CD4-positive, CD25-positive, alpha-beta regulatory T cell (primary cell): ENCODE data around the gene BFSP1. TPM values are rescaled to one million over a fixed set of nuclear protein-coding genes. Genes with fewer than 3 reads are reported as not detected.

Source experiments
- ATAC-seq, 2 donors: fragments of 150-1000 bp; cut with Tn5 transposase; one replicate each; pipeline ENCODE4 v1.10.0; 2021; ENCODE audit warnings: low read depth in 2 of 2, moderate number of reproducible peaks in 2 of 2, moderate library complexity in 1 of 2
- DNase-seq, 3 donors: peaks; one replicate each; pipeline versions ENCODE4 v3.0.0 to v3.0.0-alpha.2; 2012 to 2022; ENCODE audit warnings: mixed read lengths in 1 of 3
- H3K27ac ChIP-seq: one replicate; pipeline ENCODE4 v1.7.0; 2013; ENCODE audit warnings: mild to moderate bottlenecking, low read length; ENCODE audit not compliant: insufficient read depth, poor library complexity, severe bottlenecking
- H3K27me3 ChIP-seq: one replicate; pipeline ENCODE4 v1.7.0; 2013; ENCODE audit warnings: low read length; ENCODE audit not compliant: control insufficient read depth, insufficient read depth
- H3K36me3 ChIP-seq: one replicate; pipeline ENCODE4 v1.7.0; 2013; ENCODE audit warnings: mild to moderate bottlenecking, low read length, moderate library complexity; ENCODE audit not compliant: control insufficient read depth, insufficient read depth
- H3K4me1 ChIP-seq: 2 replicates; pipeline ENCODE4 v1.7.0; 2013; ENCODE audit warnings: mild to moderate bottlenecking, low read length; ENCODE audit not compliant: insufficient read depth, control insufficient read depth, poor library complexity, severe bottlenecking
- H3K4me3 ChIP-seq: one replicate; pipeline ENCODE4 v1.7.0; 2013; ENCODE audit warnings: low read depth, mild to moderate bottlenecking, low read length, moderate library complexity
- H3K9me3 ChIP-seq, 2 experiments: 1 replicate in 1 of 2; 2 replicates in 1 of 2; pipeline ENCODE4 v1.7.0; 2013; ENCODE audit warnings: low read length in 2 of 2, mild to moderate bottlenecking in 1 of 2, moderate library complexity in 1 of 2; ENCODE audit not compliant: control insufficient read depth in 2 of 2
- H3K27ac Mint-ChIP-seq, 3 donors: one replicate each; pipeline ENCODE4 v1.8.0; 2020 to 2022; ENCODE audit warnings: mild to moderate bottlenecking in 3 of 3, mixed read lengths in 3 of 3, moderate library complexity in 2 of 3
- H3K27me3 Mint-ChIP-seq: one replicate; pipeline ENCODE4 v1.8.0; 2022; ENCODE audit warnings: mild to moderate bottlenecking, mixed read lengths
- H3K36me3 Mint-ChIP-seq: one replicate; pipeline ENCODE4 v1.8.0; 2020; ENCODE audit warnings: mixed read lengths
- H3K4me1 Mint-ChIP-seq, 4 donors: one replicate each; pipeline ENCODE4 v1.8.0; 2020 to 2022; ENCODE audit warnings: mixed read lengths in 4 of 4, mild to moderate bottlenecking in 1 of 4
- H3K4me3 Mint-ChIP-seq, 4 donors: one replicate each; pipeline ENCODE4 v1.8.0; 2020 to 2022; ENCODE audit warnings: mild to moderate bottlenecking in 4 of 4, mixed read lengths in 4 of 4, moderate library complexity in 3 of 4
- H3K9me3 Mint-ChIP-seq, 7 donors: one replicate each; pipeline ENCODE4 v1.8.0; 2020 to 2022; ENCODE audit warnings: mixed read lengths in 7 of 7, mild to moderate bottlenecking in 3 of 7, moderate library complexity in 2 of 7
- polyA plus RNA-seq, 4 donors: library from polyadenylated mRNA; unstranded; fragments of 300-500 nt; fragmentation: Illumina TruSeq; gene quantifications; one replicate each; pipeline ENCODE4 v1.2.3, GENCODE V29; 2021
- total RNA-seq: library from RNA; stranded (reverse); gene quantifications from one replicate; pipeline ENCODE4 v1.2.3, GENCODE V29; 2022

Gene BFSP1
- total and polyA plus RNA-seq, 5 donors from 2014 or later: 0.12 to 0.39 TPM; not detected in 3

DNA sequence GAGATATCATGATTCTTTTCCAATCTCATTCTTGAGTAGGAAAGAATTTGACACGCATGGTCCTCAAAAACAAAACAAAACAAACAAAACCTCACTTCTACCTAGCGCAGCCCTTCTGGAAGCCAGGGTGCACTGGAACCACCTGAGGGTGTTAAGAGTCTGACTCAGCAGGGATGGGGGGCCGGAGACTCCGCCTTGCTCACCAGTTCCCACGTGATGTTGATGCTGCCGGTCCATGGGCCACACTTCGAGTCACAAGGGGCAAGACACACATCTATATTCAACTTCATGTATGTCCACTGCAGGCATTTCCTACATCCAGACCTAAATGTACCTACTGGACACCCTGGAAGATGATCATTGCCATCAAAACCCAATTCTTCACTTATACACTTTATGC, 30.4 kb downstream of the BFSP1 start:
- no peak overlapping the region for H3K4me3 Mint-ChIP-seq
- H3K27ac Mint-ChIP-seq: no peak overlapping the region
- Histone ChIP-seq H3K27ac (no peak overlapping the region), H3K4me3 (no peak overlapping the region), H3K36me3 (no peaks in the 10 kb centered on the region), H3K4me1 (peaks cover 22% of the 10 kb centered on the region), H3K27me3 (peaks cover 2% of the 10 kb centered on the region), H3K9me3 (no peaks in the 10 kb centered on the region)
- DNase-seq: no peak
- peaks cover 0 to 2% (median 0%) of the 10 kb centered on the region in 7 donors for H3K9me3 Mint-ChIP-seq
- H3K4me1 Mint-ChIP-seq: peaks cover 0 to 22% (median 9%) of the 10 kb centered on the region in 4 donors
- ATAC-seq: no peak
- no peaks in the 10 kb centered on the region for H3K36me3 Mint-ChIP-seq
- H3K27me3 Mint-ChIP-seq: peaks cover 5% of the 10 kb centered on the region

DNA sequence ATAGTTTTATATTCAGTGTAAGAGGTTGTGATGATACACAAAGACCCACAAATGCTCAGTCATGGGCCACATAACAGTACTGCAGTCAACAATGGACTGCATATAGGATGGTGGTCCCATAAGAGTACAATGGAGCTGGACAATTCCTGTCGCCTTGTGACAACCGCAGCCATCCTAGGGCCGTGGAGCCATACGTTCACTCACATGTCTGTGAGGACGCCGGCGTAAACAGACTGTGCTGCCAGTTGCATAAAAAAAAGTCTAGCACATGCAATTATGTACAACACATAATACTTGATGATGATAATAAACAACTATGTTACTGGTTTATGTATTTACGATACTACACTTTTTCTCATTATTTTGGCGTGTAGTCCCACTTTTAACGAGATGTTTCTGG, 30.9 kb downstream of the BFSP1 start:
- Mint-ChIP-seq H3K4me1 (peaks cover 0 to 18% (median 6%) of the 10 kb centered on the region in 4 donors), H3K36me3 (no peaks in the 10 kb centered on the region), H3K9me3 (peaks cover 0 to 2% (median 0%) of the 10 kb centered on the region in 7 donors), H3K27ac (no peak overlapping the region), H3K4me3 (no peak overlapping the region), H3K27me3 (peaks cover 5% of the 10 kb centered on the region)
- Histone ChIP-seq H3K27ac (no peak overlapping the region), H3K27me3 (peaks cover 2% of the 10 kb centered on the region), H3K36me3 (no peaks in the 10 kb centered on the region), H3K4me3 (no peak overlapping the region), H3K4me1 (peaks cover 17% of the 10 kb centered on the region), H3K9me3 (no peaks in the 10 kb centered on the region)
- no peak for ATAC-seq
- no peak for DNase-seq

DNA sequence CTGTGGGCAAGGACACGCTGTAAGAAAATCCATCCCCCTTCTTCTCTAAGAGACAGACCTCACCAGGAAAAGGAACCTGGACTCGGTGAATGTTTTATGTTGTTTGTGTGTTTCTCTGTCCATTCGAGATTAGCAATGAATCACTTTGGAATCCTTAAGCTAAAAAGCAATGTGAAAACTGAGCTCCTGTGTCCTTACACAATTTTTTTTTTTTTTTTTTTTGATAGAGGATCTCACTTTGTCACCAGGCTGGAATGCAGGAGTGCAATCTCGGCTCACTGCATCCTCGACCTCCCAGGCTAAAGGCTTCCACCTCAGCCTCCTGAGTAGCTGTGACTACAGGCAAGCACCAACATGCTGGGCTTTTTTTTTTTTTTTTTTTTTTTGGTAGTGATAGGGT, 32.1 kb downstream of the BFSP1 start:
- peaks cover 4% of the 10 kb centered on the region for H3K4me1 ChIP-seq
- Mint-ChIP-seq H3K36me3 (no peaks in the 10 kb centered on the region), H3K9me3 (no peaks in the 10 kb centered on the region), H3K4me3 (no peak overlapping the region), H3K4me1 (peaks cover 0 to 6% (median under 1%) of the 10 kb centered on the region in 4 donors), H3K27me3 (peaks cover 5% of the 10 kb centered on the region), H3K27ac (no peak overlapping the region)
- H3K27ac ChIP-seq: no peak overlapping the region
- peaks cover 2% of the 10 kb centered on the region for H3K27me3 ChIP-seq
- DNase-seq: no peak
- no peaks in the 10 kb centered on the region for H3K36me3 ChIP-seq
- no peaks in the 10 kb centered on the region for H3K9me3 ChIP-seq
- ATAC-seq: no peak
- no peak overlapping the region for H3K4me3 ChIP-seq

DNA sequence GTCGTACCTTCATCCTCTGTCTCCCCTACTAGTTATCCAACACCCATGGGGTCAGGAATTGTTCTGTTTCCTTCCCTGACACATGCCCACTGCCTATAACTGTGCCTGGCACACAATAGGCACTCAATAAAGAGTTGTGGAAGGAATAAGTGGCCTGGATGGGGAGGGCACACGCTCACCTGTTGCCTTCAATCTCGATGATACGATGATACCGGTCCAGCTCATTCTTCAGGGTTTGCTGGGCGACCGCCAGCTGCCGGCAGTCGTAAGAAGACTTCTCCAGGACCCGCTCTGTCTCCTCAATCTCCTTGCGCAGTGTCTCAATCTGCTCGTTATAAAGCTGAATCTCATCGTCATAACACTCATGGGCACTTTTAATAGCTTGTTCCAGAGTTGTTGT, 32.5 kb downstream of the BFSP1 start:
- Mint-ChIP-seq H3K9me3 (no peaks in the 10 kb centered on the region), H3K4me3 (no peak overlapping the region)

DNA sequence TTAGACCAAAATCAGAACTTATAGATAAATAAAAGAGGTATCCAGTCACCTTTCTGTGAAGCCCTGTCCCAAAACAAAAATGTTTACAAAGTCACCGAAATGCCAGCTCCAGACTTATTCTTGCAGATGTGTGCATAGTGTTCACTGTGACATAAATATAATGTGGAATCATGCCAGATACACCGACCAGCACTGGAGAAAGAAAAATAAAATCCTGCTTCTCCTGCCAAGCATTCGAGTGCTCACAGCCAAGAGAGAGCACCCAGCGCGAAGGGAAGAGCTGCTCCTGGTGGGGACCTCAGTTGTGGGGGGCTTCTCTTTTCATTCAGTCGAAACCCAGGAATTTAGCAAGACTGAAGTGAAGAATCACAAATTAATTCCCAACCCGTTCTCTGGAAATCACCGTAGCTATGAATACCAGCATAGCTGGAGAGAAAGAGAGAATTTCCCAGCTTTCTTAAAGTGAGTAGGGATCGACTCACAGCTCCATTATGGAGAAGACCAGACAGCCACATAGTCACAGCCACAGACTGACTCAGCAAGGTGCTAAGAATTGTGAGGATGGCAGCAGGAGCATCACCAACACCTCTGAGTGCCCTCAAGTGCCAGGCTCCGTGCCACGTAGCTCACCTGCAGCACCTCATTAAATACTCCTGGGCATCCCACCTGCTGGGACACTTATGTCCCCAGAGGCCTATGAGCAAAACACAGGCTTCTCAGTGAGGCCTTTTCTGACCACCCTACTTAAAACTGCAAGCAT, 33.2 kb downstream of the BFSP1 start:
- no peaks in the 10 kb centered on the region for H3K36me3 Mint-ChIP-seq
- no peak for DNase-seq
- H3K36me3 ChIP-seq: no peaks in the 10 kb centered on the region
- H3K27me3 ChIP-seq: peaks cover 2% of the 10 kb centered on the region
- peaks cover 5% of the 10 kb centered on the region for H3K27me3 Mint-ChIP-seq
- no peaks in the 10 kb centered on the region for H3K4me1 ChIP-seq
- no peaks in the 10 kb centered on the region for H3K9me3 ChIP-seq
- H3K9me3 Mint-ChIP-seq: no peaks in the 10 kb centered on the region
- H3K27ac ChIP-seq: no peak overlapping the region
- no peak overlapping the region for H3K27ac Mint-ChIP-seq
- no peak overlapping the region for H3K4me3 ChIP-seq
- peaks cover 0 to under 1% (median 0%) of the 10 kb centered on the region in 4 donors for H3K4me1 Mint-ChIP-seq
- ATAC-seq: no peak
- H3K4me3 Mint-ChIP-seq: no peak overlapping the region

More for the DNA sequence above, 32.5 kb downstream of the BFSP1 start:
- Mint-ChIP-seq H3K36me3 (no peaks in the 10 kb centered on the region), H3K27ac (no peak overlapping the region), H3K27me3 (peaks cover 5% of the 10 kb centered on the region), H3K4me1 (peaks cover 0 to 6% (median 0%) of the 10 kb centered on the region in 4 donors)
- H3K4me3 ChIP-seq: no peak overlapping the region
- H3K4me1 ChIP-seq: peaks cover under 1% of the 10 kb centered on the region
- H3K27me3 ChIP-seq: peaks cover 2% of the 10 kb centered on the region
- no peak overlapping the region for H3K27ac ChIP-seq
- DNase-seq: no peak
- H3K36me3 ChIP-seq: no peaks in the 10 kb centered on the region
- no peak for ATAC-seq
- no peaks in the 10 kb centered on the region for H3K9me3 ChIP-seq

DNA sequence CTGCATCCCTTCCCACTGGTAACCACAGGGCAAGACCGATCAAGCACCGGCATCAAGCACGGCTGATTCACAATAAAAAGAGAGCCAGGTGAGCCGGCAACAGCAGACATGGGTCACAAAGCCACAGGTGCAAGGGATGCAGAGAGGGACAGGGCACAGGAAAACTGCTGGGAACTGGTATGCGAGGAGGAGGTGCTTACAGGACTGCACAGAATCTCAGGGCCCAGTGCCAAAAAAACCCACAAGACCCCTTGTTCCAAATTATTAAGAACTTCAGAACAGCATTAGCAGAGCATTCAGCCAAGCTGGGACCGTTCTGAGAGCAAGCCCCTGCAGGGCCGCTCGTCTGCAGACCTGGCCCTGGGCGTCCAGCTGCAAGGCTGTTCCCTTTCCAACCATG, 35.4 kb downstream of the BFSP1 start:
- no peak overlapping the region for H3K4me3 Mint-ChIP-seq
- H3K4me3 ChIP-seq: no peak overlapping the region
- DNase-seq (no peak), ATAC-seq (no peak)
- H3K27me3 Mint-ChIP-seq: peaks cover 5% of the 10 kb centered on the region
- no peaks in the 10 kb centered on the region for H3K36me3 Mint-ChIP-seq
- H3K27me3 ChIP-seq: peaks cover 2% of the 10 kb centered on the region
- H3K27ac Mint-ChIP-seq: no peak overlapping the region
- H3K4me1 Mint-ChIP-seq: no peaks in the 10 kb centered on the region
- no peak overlapping the region for H3K27ac ChIP-seq
- H3K9me3 Mint-ChIP-seq: no peaks in the 10 kb centered on the region
- no peaks in the 10 kb centered on the region for H3K36me3 ChIP-seq
- H3K4me1 ChIP-seq: no peaks in the 10 kb centered on the region
- H3K9me3 ChIP-seq: no peaks in the 10 kb centered on the region

DNA sequence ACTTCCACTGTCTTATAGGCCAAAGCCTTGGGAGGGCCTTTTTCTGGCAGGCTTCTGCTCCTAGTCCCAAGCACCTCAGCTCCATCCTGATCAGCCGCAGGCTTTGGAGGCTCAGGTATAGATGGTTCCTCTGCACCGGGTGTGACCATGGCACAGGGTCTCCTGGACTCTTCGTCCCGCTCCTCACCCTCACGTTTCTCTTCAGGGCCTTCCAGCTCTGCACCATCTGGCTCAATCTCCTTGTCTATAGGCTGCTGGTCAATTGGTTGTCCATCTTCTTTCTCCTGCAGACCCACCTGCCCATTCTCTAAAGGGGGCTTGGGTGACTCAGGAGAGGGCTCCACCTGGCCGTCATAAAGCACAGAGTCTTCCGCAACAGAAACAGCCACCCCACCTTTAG, 37.0 kb downstream of the BFSP1 start:
- H3K27me3 Mint-ChIP-seq: peaks cover 5% of the 10 kb centered on the region
- H3K9me3 Mint-ChIP-seq: no peaks in the 10 kb centered on the region
- H3K36me3 ChIP-seq: no peaks in the 10 kb centered on the region
- no peak overlapping the region for H3K27ac Mint-ChIP-seq
- no peak for ATAC-seq
- no peaks in the 10 kb centered on the region for H3K4me1 ChIP-seq
- H3K9me3 ChIP-seq: no peaks in the 10 kb centered on the region
- no peaks in the 10 kb centered on the region for H3K4me1 Mint-ChIP-seq
- DNase-seq: no peak
- no peak overlapping the region for H3K4me3 Mint-ChIP-seq
- no peaks in the 10 kb centered on the region for H3K36me3 Mint-ChIP-seq
- H3K27me3 ChIP-seq: peaks cover 2% of the 10 kb centered on the region
- H3K4me3 ChIP-seq: no peak overlapping the region
- no peak overlapping the region for H3K27ac ChIP-seq

DNA sequence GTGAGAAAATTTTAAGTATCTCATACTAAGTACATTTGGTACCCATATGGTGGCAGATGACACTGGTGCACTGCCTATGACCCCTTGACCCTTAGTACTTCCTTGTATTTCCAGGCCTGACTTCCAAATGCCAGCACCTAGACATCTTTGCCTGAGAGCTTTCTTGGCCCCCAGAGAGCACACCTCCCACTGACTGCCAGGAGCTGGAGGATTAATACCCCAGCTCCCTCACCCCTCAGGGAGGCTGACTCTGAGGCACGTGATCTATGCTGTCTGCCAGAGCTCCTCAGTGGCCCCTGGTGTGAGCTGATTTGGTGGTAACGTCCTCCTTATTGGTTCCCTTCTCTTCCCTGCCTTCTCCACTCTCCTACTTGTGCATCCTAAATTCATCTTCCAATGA, 38.0 kb downstream of the BFSP1 start:
- ATAC-seq: no peak
- no peak overlapping the region for H3K27ac ChIP-seq
- H3K4me3 ChIP-seq: no peak overlapping the region
- H3K4me1 ChIP-seq: no peaks in the 10 kb centered on the region
- peaks cover 1% of the 10 kb centered on the region for H3K27me3 ChIP-seq
- peaks cover 5% of the 10 kb centered on the region for H3K27me3 Mint-ChIP-seq
- H3K27ac Mint-ChIP-seq: no peak overlapping the region
- no peaks in the 10 kb centered on the region for H3K36me3 Mint-ChIP-seq
- H3K9me3 Mint-ChIP-seq: no peaks in the 10 kb centered on the region
- H3K36me3 ChIP-seq: no peaks in the 10 kb centered on the region
- H3K4me3 Mint-ChIP-seq: no peak overlapping the region
- DNase-seq: no peak
- H3K4me1 Mint-ChIP-seq: no peaks in the 10 kb centered on the region
- no peaks in the 10 kb centered on the region for H3K9me3 ChIP-seq
